Dermis blood vessel endothelial cell (primary cell): ENCODE data around the gene S100A16. TPM values are rescaled to one million over a fixed set of nuclear protein-coding genes. Genes with fewer than 3 reads are reported as not detected.
"Not testable (repeated sequence)": the region's sequence is repeated elsewhere in the genome, so short reads cannot be mapped to it uniquely, and the experiment has no call there.

Source experiments
- DNase-seq: peaks from one replicate; pipeline ENCODE4 v3.0.0; 2010
- total RNA-seq: library from RNA; depleted of rRNA; stranded (reverse); fragments of >200 nt; gene quantifications from 2 replicates; pipeline ENCODE4 v1.2.3, GENCODE V29; 2014

S100A16 gene
- total RNA-seq, 1 donor from 2014 or later, result 581 TPM

DNA sequence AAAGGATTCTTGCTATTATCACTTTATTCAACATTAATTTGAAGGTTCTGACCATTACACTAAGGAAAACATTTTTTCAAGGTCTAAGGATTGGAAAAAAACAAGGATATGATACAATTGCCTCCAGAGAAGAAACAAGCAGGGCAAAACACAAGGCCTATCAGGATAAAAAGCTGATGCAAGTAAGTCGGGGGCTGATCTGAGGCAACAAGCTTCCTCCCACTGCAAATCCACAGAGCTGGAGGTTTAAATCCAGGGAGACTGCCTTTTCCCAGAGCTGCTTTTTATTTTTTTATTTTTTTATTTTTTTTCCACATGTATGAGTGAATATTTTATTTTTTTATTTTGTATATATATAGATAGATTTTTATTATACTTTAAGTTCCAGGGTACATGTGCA lies 27.9 kb downstream of the S100A16 start:
- DNase-seq, result no peak

GRCh38 chr1:153583976-153584375 lies 29.0 kb downstream of the S100A16 start:
- no peak for DNase-seq

GRCh38 chr1:153583514-153583913 lies 29.4 kb downstream of the S100A16 start:
- not testable (repeated sequence) for DNase-seq

DNA sequence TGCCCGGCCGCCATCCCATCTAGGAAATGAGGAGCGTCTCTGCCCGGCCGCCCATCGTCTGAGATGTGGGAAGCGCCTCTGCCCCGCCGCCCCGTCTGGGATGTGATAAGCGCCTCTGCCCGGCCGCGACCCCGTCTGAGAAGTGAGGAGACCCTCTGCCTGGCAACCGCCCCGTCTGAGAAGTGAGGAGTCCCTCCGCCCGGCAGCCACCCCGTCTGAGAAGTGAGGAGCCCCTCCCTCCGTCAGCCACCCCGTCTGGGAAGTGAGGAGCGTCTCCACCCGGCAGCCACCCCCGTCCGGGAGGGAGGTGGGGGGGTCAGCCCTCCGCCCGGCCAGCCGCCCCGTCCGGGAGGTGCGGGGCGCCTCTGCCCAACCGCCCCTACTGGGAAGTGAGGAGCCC lies 30.1 kb downstream of the S100A16 start:
- not testable (repeated sequence) for DNase-seq

DNA sequence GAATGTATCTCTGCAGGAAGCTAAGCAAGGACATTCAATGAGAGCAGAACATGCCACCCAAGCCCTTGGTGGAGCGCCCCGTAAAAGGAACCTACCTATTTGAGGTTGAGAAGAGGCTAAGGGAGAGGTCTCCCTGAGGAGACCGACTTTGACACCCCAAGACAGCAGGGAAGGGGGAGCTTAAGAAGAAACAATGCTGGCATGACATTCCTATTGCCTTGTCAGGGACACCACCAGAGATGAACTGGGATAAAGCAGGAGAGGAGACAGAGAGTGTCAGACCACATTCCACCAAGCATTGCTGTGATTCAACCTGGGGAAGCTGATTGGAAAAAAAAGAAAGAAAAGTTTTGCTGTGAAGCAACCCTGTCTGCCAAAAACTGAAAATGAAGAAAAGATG lies 34.0 kb downstream of the S100A16 start:
- DNase-seq, result no peak

DNA sequence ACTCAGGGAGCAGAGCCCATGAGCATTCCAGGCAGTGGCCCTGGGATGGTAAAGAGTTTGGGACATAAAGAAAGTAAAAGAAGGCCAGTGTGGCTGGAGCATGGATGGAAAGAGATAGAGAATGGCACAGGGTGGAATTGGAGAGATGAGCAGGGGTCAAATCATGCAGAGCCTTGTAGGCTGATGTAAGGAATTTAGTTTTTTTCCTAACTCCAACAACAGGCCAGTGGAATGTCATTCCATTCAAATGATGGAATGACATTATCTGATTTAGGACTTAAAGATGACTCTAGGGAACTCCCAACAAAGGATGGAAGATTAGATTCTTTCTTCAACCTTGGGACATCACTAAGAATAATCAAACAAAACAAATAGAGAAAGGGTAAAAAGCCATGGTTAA lies 34.4 kb downstream of the S100A16 start:
- no peak for DNase-seq

GRCh38 chr1:153577624-153578051 lies 35.3 kb downstream of the S100A16 start:
- no peak for DNase-seq

DNA sequence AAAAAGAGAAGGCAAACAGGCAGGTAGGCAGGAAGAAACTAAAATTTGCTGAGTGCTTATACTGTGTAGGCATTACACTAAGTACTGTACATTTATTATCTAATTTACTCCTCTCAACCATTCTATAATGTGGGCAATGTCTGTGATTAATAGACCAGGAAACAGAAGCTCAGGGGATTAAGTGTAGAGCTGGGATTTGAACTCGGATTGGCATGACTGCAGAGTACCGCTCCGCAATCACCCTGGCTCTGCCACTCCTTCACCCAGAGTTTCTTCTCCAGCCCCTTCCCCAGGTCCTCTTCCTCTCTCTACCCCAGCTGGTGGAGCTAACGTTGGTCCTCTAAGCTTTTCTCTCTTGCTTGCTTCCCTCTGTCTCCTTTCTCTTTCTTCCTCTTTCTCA lies 35.8 kb downstream of the S100A16 start:
- DNase-seq, result no peak

GRCh38 chr1:153575497-153575896 lies 37.4 kb downstream of the S100A16 start:
- not testable (repeated sequence) for DNase-seq

DNA sequence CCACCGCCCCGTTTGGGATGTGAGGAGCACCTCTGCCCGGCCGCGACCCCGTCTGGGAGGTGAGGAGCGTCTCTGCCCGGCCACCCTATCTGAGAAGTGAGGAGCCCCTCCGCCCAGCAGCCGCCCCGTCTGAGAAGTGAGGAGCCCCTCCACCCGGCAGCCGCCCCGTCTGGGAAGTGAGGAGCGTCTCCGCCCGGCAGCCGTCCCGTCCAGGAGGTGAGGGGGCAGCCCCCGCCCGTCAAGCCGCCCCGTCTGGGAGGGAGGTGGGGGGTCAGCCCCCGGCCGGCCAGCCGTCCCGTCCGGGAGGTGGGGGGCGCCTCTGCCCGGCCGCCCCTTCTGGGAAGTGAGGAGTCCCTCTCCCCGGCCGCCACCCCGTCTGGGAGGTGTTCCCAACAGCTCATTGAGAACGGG lies 37.9 kb downstream of the S100A16 start:
- not testable (repeated sequence) for DNase-seq

- peak; percentile 23 for DNase-seq
These were observed 39.6 kb downstream of the S100A16 start for GRCh38 chr1:153573351-153573750.

DNA sequence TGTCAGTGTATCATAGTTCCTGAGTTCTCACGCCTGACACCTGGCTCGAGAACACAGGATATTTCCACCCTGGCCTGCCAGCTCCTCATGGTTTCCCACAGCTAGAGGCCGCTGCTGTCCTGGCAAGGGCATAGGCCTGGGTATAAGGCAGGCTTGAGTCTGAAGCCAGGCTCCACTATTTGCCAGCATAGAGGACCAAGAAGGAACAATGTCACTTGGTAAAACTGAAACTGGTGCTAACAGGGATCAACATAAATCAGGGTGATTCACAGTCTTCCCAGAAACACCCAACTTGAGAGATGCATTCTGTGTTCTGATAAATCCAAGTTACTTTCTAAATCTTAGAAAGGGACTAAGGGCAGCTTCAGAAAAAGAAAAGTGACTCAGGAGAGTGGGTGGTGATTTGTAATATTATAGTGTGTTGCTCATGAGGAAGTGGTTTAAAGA lies 40.3 kb downstream of the S100A16 start:
- peak; percentile 96 for DNase-seq

GRCh38 chr1:153571706-153572105 lies 41.2 kb downstream of the S100A16 start:
- DNase-seq, result no peak

DNA sequence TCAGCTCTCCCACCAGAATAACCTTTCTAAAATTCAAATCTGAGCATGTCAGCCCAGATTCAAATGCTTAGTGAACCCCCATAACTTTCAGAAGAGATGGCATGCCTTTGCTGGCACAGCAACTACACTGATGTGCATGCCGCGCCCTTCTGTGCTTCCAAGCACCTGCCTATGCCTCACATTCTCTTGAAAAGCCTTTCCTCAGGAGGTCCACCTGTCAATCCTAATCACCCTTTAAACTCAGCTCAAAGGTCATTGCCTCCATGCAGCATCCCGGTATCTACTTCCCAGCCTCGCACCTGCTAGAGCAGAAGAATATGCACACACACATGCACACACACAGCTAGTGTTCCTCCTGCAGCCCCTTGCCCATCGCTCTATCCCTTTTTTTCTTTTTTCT lies 42.1 kb downstream of the S100A16 start:
- DNase-seq, result no peak

GRCh38 chr1:153569465-153569864 lies 43.5 kb downstream of the S100A16 start:
- DNase-seq, result no peak

DNA sequence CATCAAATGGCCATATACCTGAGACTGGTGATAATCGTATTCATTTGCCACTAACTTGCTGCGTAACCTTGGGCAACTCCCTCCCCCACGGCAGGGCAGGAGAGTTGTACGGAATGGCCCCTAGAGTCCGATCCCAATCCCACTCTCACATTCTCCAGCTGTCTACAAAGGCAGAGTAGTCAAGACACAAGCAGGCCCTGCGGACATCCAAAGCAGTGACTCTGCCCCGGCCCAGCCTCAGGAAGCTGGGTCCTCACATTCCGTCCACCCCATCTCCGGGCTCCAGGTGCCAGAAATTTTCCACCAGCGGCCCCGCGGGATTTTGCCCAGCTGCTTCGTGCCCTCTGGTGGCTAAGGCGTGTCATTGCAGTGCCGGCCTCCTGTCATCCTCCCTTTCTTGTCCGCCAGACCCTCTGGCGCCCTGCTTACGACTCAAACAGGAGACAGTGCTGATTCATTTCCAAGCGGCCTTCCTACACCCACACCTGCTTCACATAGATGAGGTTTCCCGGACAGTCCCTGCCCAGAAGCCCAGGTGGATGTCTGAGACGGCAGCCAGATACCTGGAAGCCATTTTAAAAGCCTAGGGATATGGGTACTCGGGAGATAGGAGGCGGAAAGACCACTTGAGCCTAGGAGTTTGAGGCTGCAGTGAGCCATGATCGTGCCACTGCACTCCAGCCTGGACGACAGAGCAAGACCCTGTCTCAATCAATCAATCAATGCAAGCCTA lies 44.4 kb downstream of the S100A16 start:
- peak; percentile 94 for DNase-seq

- DNase-seq, result peak; percentile 48
These were observed 45.1 kb downstream of the S100A16 start for GRCh38 chr1:153567621-153568366.

GRCh38 chr1:153566414-153567371 lies 46.2 kb downstream of the S100A16 start:
- DNase-seq, result peak; percentile 98

- DNase-seq, result peak; percentile 85
These were observed 47.2 kb downstream of the S100A16 start, which contains the start of gene S100A2 for GRCh38 chr1:153565529-153566374. TSS of gene S100A2 (minus strand) at chr1:153565844. CDS start at chr1:153563877, 1,967 bp downstream.

GRCh38 chr1:153563991-153564390 lies 48.9 kb downstream of the S100A16 start:
- DNase-seq, result no peak

DNA sequence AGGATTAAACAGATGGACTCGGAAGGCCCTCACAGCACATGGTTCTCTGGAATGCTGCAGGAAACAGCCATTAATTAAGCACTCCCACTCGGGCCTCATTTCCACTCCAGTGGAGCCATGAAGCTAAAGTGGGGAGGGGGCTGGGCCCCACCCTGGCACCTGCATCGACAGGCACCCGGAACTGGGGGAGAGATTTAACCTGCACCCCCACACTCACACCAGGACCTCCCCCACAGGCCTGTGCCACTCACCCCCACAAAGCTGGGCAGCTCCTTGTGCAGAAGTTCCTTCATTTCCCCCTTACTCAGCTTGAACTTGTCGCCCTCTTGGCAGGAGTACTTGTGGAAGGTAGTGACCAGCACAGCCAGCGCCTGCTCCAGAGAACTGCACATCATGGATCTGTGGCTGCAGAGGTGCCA lies 49.4 kb downstream of the S100A16 start:
- no peak for DNase-seq

GRCh38 chr1:153562021-153562420 lies 50.9 kb downstream of the S100A16 start:
- not testable (repeated sequence) for DNase-seq
